H1 (cell line): ENCODE measurements around the gene UFD1. TPM values are rescaled to one million over a fixed set of nuclear protein-coding genes. Genes with fewer than 3 reads are reported as not detected.

Experiments used
- CTCF ChIA-PET: fragments of 300-600 bp; sonication (Branson Sonifier 250); formaldehyde crosslinking; loops from one replicate; lab custom pipeline; 2021; ENCODE audit not compliant: partially characterized antibody; lab: Charles Lee
- POLR2A ChIA-PET: fragments of 300-600 bp; sonication (Branson Sonifier 250); formaldehyde crosslinking; loops from one replicate; lab custom pipeline; 2021; ENCODE audit warnings: inconsistent platforms; ENCODE audit not compliant: partially characterized antibody; lab: Charles Lee
- DNase-seq, 2 experiments: peaks; one replicate each; pipeline versions ENCODE4 v3.0.0 to v3.0.0-alpha.2; 2010 to 2022; ENCODE audit warnings: low spot score in 2 of 2, low read depth in 1 of 2, mixed read lengths in 1 of 2
- FAIRE-seq: peaks from 2 replicates; lab custom pipeline; 2011; peaks lifted over from hg19 to GRCh38; lab: Jason Lieb, UNC
- H2AFZ ChIP-seq: 2 replicates; pipeline ENCODE4 v1.8.1; 2012; ENCODE audit warnings: low read length, inconsistent platforms
- H2AK5ac ChIP-seq: 2 replicates; pipeline ENCODE4 v1.6.1; 2013; ENCODE audit warnings: low read depth, low read length
- H2BK120ac ChIP-seq: replicated peaks from 2 replicates; pipeline ENCODE3; 2013; ENCODE audit warnings: low read depth, low read length, inconsistent platforms
- H2BK12ac ChIP-seq: 2 replicates; pipeline ENCODE4 v1.6.1; 2013; ENCODE audit warnings: low read depth, low read length
- H2BK15ac ChIP-seq: 2 replicates; pipeline ENCODE4 v1.6.1; 2013; ENCODE audit warnings: low read length
- H2BK20ac ChIP-seq: 2 replicates; pipeline ENCODE4 v1.6.1; 2013; ENCODE audit warnings: low read length
- H2BK5ac ChIP-seq: 2 replicates; pipeline ENCODE4 v1.6.1; 2013; ENCODE audit warnings: low read depth, low read length
- H3K14ac ChIP-seq: 2 replicates; pipeline ENCODE4 v1.6.1; 2013; ENCODE audit warnings: inconsistent platforms; ENCODE audit not compliant: insufficient read length
- H3K18ac ChIP-seq: 2 replicates; pipeline ENCODE4 v1.6.1; 2013; ENCODE audit warnings: low read length; ENCODE audit errors: extremely low read depth
- H3K23ac ChIP-seq: 2 replicates; pipeline ENCODE4 v1.6.1; 2013; ENCODE audit warnings: inconsistent platforms; ENCODE audit not compliant: insufficient read length
- H3K23me2 ChIP-seq: 2 replicates; pipeline ENCODE4 v1.6.1; 2013; ENCODE audit warnings: low read depth, low read length
- H3K27ac ChIP-seq: 2 replicates; pipeline ENCODE4 v1.6.1; 2011; ENCODE audit warnings: low read depth, low read length, inconsistent platforms
- H3K27me3 ChIP-seq, 4 experiments: replicated peaks in 1 of 4; 1 replicate in 1 of 4; 2 replicates in 3 of 4; pipeline versions ENCODE4 v1.6.1 to v1.8.1; 2011 to 2013; ENCODE audit warnings: low read length in 3 of 4, mild to moderate bottlenecking in 3 of 4, inconsistent platforms in 2 of 4, mixed read lengths in 2 of 4, moderate library complexity in 1 of 4; ENCODE audit not compliant: control insufficient read depth in 3 of 4, insufficient read depth in 3 of 4; ENCODE audit errors: extremely low read depth in 1 of 4
- H3K36me3 ChIP-seq, 4 experiments: 2 replicates each; pipeline versions ENCODE4 v1.6.1 to v1.8.1; 2011 to 2013; ENCODE audit warnings: mild to moderate bottlenecking in 4 of 4, low read length in 3 of 4, moderate library complexity in 2 of 4, control low read depth in 1 of 4, inconsistent platforms in 1 of 4; ENCODE audit not compliant: insufficient read depth in 4 of 4, control insufficient read depth in 2 of 4
- H3K4ac ChIP-seq: replicated peaks from 2 replicates; pipeline ENCODE3; 2013; ENCODE audit warnings: low read length, low read depth, mixed read lengths, inconsistent platforms; ENCODE audit not compliant: insufficient read length
- H3K4me1 ChIP-seq, 4 experiments: replicated peaks in 1 of 4; 1 replicate in 1 of 4; 2 replicates in 3 of 4; pipeline versions ENCODE4 v1.6.1 to v1.8.1; 2011 to 2013; ENCODE audit warnings: low read length in 3 of 4, inconsistent platforms in 2 of 4, mixed read lengths in 1 of 4; ENCODE audit not compliant: insufficient read depth in 4 of 4, control insufficient read depth in 3 of 4
- H3K4me2 ChIP-seq, 2 experiments: 2 replicates each; pipeline versions ENCODE4 v1.6.1 to v1.8.1; 2011 to 2013; ENCODE audit warnings: low read depth in 2 of 2, low read length in 2 of 2, control low read depth in 1 of 2, inconsistent platforms in 1 of 2, mild to moderate bottlenecking in 1 of 2; ENCODE audit not compliant: insufficient read depth in 1 of 2
- H3K4me3 ChIP-seq, 4 experiments: fragments of 200-600, 300-600 bp in 1 of 4; sonication (generic), shearing (Covaris generic), sonication (Bioruptor Twin) in 1 of 4; 2 replicates each; pipeline versions ENCODE4 v1.5.1 to v1.8.1; 2011 to 2016; ENCODE audit warnings: low read length in 4 of 4, low read depth in 3 of 4, control low read depth in 2 of 4, inconsistent platforms in 2 of 4, mild to moderate bottlenecking in 2 of 4, mixed read lengths in 1 of 4, moderate library complexity in 1 of 4; ENCODE audit not compliant: insufficient read depth in 2 of 4; ENCODE audit errors: extremely low read depth in 1 of 4
- H3K56ac ChIP-seq: replicated peaks from 2 replicates; pipeline ENCODE3; 2013; ENCODE audit warnings: low read depth, mild to moderate bottlenecking, mixed read lengths, low read length, inconsistent platforms; ENCODE audit not compliant: insufficient read length
- H3K79me1 ChIP-seq: 2 replicates; pipeline ENCODE4 v1.6.1; 2013; ENCODE audit warnings: low read depth, low read length, control low read depth
- H3K79me2 ChIP-seq, 2 experiments: 2 replicates each; pipeline versions ENCODE4 v1.6.1 to v1.8.1; 2012 to 2013; ENCODE audit warnings: low read length in 2 of 2, mild to moderate bottlenecking in 2 of 2, inconsistent platforms in 1 of 2; ENCODE audit not compliant: insufficient read depth in 2 of 2, control insufficient read depth in 1 of 2
- H3K9ac ChIP-seq, 4 experiments: replicated peaks in 1 of 4; 1 replicate in 1 of 4; 2 replicates in 3 of 4; pipeline versions ENCODE4 v1.6.1 to v1.8.1; 2011 to 2013; ENCODE audit warnings: low read depth in 3 of 4, low read length in 3 of 4, control low read depth in 2 of 4, mild to moderate bottlenecking in 2 of 4, moderate library complexity in 2 of 4, inconsistent platforms in 1 of 4; ENCODE audit errors: extremely low read depth in 1 of 4
- H3K9me3 ChIP-seq, 2 experiments: 2 replicates each; pipeline versions ENCODE4 v1.6.1 to v1.8.1; 2012 to 2013; ENCODE audit warnings: mild to moderate bottlenecking in 2 of 2, moderate library complexity in 2 of 2, control low read depth in 1 of 2, inconsistent platforms in 1 of 2, low read depth in 1 of 2, low read length in 1 of 2, mixed read lengths in 1 of 2; ENCODE audit not compliant: insufficient read depth in 2 of 2
- H4K20me1 ChIP-seq, 2 experiments: replicated peaks in 1 of 2; 2 replicates each; pipeline versions ENCODE3 to v1.8.1; 2011 to 2013; ENCODE audit warnings: inconsistent platforms in 2 of 2, low read length in 2 of 2, mild to moderate bottlenecking in 1 of 2; ENCODE audit not compliant: insufficient read depth in 2 of 2, control insufficient read depth in 1 of 2
- H4K5ac ChIP-seq: 2 replicates; pipeline ENCODE4 v1.6.1; 2013; ENCODE audit warnings: low read length, low read depth, mixed read lengths, inconsistent platforms; ENCODE audit not compliant: insufficient read length
- H4K8ac ChIP-seq: 2 replicates; pipeline ENCODE4 v1.8.0; 2013; ENCODE audit warnings: mild to moderate bottlenecking, moderate library complexity, low read length, inconsistent platforms; ENCODE audit not compliant: insufficient read depth; ENCODE audit errors: extremely low read depth
- H4K91ac ChIP-seq: replicated peaks from 2 replicates; pipeline ENCODE3; 2013; ENCODE audit warnings: low read length, mixed read lengths, inconsistent platforms; ENCODE audit not compliant: insufficient read length
- CHD1 ChIP-seq: IDR thresholded peaks from 2 replicates; pipeline ENCODE4 v1.6.1; 2012; ENCODE audit warnings: low read depth, low read length, improper control_type of control experiment
- GABPA ChIP-seq: IDR thresholded peaks from 2 replicates; pipeline ENCODE4 v1.6.1; 2011; ENCODE audit warnings: mild to moderate bottlenecking, low read length, moderate library complexity, borderline replicate concordance; ENCODE audit not compliant: insufficient read depth
- SP2 ChIP-seq: IDR thresholded peaks from 2 replicates; pipeline ENCODE4 v1.6.1; 2012; ENCODE audit warnings: mild to moderate bottlenecking, low read length, inconsistent platforms
- WGBS, 2 experiments: shearing (Covaris generic) in 1 of 2; methylation state at CpG; one replicate each; pipeline versions ENCODE4 v1.1.6 to v1.1.7; 2013 to 2015; ENCODE audit warnings: low lambda C conversion rate in 2 of 2, mixed read lengths in 2 of 2, inconsistent platforms in 1 of 2, low coverage in 1 of 2, missing lambda C conversion rate in 1 of 2; ENCODE audit not compliant: insufficient replicate concordance in 2 of 2, insufficient coverage in 1 of 2, insufficient read length in 1 of 2; ENCODE audit errors: extremely low coverage in 1 of 2, missing lambda C conversion rate in 1 of 2; 5-methylcytosine and 5-hydroxymethylcytosine counted together
- polyA plus RNA-seq, 7 experiments: library from polyadenylated mRNA; depleted of rRNA in 3 of 7; stranded (reverse) in 5 of 7; unstranded in 2 of 7; fragments of >200 nt in 5 of 7; fragments of 200-250 nt in 2 of 7; gene quantifications; 1 replicate in 5 of 7; 2 replicates in 1 of 7; 4 replicates in 1 of 7; pipeline versions ENCODE4 v1.2.1 to v1.2.3, GENCODE V29; 2011 to 2013; ENCODE audit warnings: missing spikeins in 2 of 7, mixed read lengths in 2 of 7
- total RNA-seq: library from RNA; stranded (reverse); fragmentation: NEBNext Ultra II Directional; extraction: Animal tissue kit (Norgen Biotek cat#: 25700); gene quantifications from 2 replicates; pipeline ENCODE4 v1.2.1, GENCODE V29; 2021

Gene UFD1
- total and polyA plus RNA-seq, 2 of the 8 experiments (the other 6 are each of a cell fraction or from before 2014, with no cell fraction given): 74.6 to 116 TPM

DNA sequence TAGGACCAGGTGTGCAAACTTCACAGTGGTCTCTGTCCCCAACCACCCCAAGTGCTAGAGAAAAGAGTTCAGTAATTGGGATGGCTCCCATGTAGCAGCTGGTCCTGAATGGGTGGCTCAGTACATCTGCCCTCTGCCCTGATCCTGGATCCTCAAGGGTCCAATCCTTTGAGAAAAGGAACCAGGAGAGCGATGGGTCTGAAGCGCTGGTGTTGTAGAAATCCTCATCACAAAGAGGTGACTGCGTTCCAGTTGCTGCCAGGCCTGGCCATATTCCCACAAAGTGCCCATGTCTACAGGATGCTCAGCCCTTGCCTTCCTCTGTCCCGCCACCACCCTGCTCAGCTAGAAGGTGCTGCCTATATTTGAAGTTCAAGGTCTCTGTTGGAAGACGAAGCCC lies 25.3 kb downstream of the UFD1 start:
- H4K5ac ChIP-seq: no peak overlapping the region
- no peaks in the 10 kb centered on the region for H3K79me2 ChIP-seq
- H4K91ac ChIP-seq: no peak overlapping the region
- peaks cover under 1% of the 10 kb centered on the region; the same call in 1 of the 2 replicates for H3K79me1 ChIP-seq
- no peak overlapping the region for H2AFZ ChIP-seq
- no peak overlapping the region for H2BK5ac ChIP-seq
- no peak overlapping the region for H3K4me3 ChIP-seq
- DNase-seq: no peak
- TF ChIP-seq SP2 (no peak), GABPA (no peak), CHD1 (no peak)
- no peak overlapping the region for H3K56ac ChIP-seq
- H3K18ac ChIP-seq: no peak overlapping the region
- H3K23me2 ChIP-seq: no peaks in the 10 kb centered on the region
- no peak overlapping the region for H3K9ac ChIP-seq
- H3K27me3 ChIP-seq: no peaks in the 10 kb centered on the region
- H3K36me3 ChIP-seq: peaks cover 9 to 62% (median 43%) of the 10 kb centered on the region in 4 experiments
- H3K4ac ChIP-seq: no peak overlapping the region
- CTCF ChIA-PET: interaction anchor here (1.1 to 4.7 kb wide), 4 partner anchors 12 to 176 kb away, joined by 3 to 19 read pairs (median 6); no protein-coding TSS in a partner anchor
- no peak overlapping the region for H2BK15ac ChIP-seq
- H2BK12ac ChIP-seq: no peak overlapping the region
- no peak for FAIRE-seq
- POLR2A ChIA-PET: interaction anchor here (1.2 to 3.4 kb wide), 2 partner anchors 10 to 26 kb away, joined by 3 to 12 read pairs; partner anchors contain the start of gene CDC45
- 76% methylated on average over 5 of the region's 5 CpGs; no CpG with 5 or more reads in 1 of the 2 experiments for WGBS, 2 experiments
- H2BK120ac ChIP-seq: no peak overlapping the region
- H3K9me3 ChIP-seq: no peaks in the 10 kb centered on the region
- H2BK20ac ChIP-seq: no peak overlapping the region
- no peak overlapping the region for H3K14ac ChIP-seq
- peaks cover 0 to 2% (median 0%) of the 10 kb centered on the region in 4 experiments; a peak in 1 of 7 replicates for H3K4me1 ChIP-seq
- H3K27ac ChIP-seq: no peak overlapping the region
- no peak overlapping the region for H2AK5ac ChIP-seq
- no peak overlapping the region for H3K23ac ChIP-seq
- H4K20me1 ChIP-seq: peaks cover 7 to 10% of the 10 kb centered on the region in 2 experiments
- no peak overlapping the region for H4K8ac ChIP-seq
- H3K4me2 ChIP-seq: no peak overlapping the region
